ENCODE data around the gene PCSK5. TPM values are rescaled to one million over a fixed set of nuclear protein-coding genes. Genes with fewer than 3 reads are reported as not detected.

The PCSK5 gene
- polyA plus RNA-seq, 1 experiment = 0.74 TPM

DNA sequence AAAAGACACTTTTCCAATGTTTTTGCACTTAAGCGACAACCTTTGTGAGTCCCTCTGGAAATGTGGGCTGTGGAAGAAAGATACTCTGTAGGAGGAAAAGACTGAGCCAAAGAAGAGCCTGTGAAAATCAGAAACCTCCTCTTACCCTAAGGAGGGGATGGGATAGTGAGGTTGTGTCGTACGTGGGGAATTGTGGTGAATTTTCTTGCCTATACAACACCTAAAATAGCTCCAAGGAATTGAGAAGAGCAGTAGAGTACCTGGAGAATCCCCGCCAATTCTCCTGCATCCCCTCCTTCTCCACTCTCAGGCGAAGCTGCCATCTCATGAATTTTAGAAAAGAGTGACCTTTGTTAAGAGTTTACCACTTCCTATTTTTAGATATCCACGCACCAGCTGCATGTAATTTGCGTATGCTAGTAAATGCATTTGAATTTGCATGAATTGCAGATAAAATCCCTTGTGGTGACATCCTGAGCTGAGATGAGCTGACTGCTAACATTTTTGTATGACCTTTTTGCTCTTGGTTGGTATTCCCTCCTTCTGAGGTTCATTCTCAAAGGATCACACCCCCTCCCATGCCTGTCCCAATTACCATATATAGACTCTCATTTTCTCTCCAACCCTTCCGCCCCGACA, 147.2 kb downstream of the PCSK5 start:
- ChIA-PET POLR2A (no interaction called here), CTCF (no interaction called here)
- Histone ChIP-seq H3K4me3 (ENCODE audit: low read depth, low read length) (no peak overlapping the region), H3K36me3 (ENCODE audit: control insufficient read depth, insufficient read depth, low read length) (no peaks in the 10 kb centered on the region), H3K27me3 (ENCODE audit: control insufficient read depth, insufficient read depth, low read length) (no peaks in the 10 kb centered on the region)
- DNase-seq (ENCODE audit: low read depth) = no peak
- TF ChIP-seq, protein P1, sequence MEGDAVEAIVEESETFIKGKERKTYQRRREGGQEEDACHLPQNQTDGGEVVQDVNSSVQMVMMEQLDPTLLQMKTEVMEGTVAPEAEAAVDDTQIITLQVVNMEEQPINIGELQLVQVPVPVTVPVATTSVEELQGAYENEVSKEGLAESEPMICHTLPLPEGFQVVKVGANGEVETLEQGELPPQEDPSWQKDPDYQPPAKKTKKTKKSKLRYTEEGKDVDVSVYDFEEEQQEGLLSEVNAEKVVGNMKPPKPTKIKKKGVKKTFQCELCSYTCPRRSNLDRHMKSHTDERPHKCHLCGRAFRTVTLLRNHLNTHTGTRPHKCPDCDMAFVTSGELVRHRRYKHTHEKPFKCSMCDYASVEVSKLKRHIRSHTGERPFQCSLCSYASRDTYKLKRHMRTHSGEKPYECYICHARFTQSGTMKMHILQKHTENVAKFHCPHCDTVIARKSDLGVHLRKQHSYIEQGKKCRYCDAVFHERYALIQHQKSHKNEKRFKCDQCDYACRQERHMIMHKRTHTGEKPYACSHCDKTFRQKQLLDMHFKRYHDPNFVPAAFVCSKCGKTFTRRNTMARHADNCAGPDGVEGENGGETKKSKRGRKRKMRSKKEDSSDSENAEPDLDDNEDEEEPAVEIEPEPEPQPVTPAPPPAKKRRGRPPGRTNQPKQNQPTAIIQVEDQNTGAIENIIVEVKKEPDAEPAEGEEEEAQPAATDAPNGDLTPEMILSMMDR (IDR thresholded peaks at IDR 0.05; ENCODE audit: insufficient read depth, low read depth, low read length) = no peak

DNA sequence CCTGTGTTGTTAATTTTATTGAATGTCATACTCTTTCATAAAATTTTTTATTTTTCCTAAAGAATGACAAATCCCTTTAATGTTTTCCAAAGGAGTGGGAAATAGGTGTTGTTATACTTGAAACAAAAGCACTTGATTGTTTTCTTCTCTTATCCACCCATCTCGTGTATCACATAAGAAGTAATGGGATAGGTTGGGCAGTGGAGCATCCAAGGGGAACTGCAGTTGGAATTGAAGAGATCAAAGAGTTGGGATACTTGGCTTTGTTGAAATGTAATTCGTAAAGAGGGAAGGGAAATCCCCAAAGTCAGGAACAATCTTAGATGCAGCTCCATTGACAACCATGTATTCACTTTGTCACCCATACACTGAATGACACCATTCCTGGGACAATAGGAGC, 148.0 kb downstream of the PCSK5 start:
- H3K36me3 ChIP-seq (ENCODE audit: control insufficient read depth, insufficient read depth, low read length) = no peaks in the 10 kb centered on the region
- POLR2A ChIA-PET = no interaction called here
- CTCF ChIA-PET = no interaction called here
- H3K4me3 ChIP-seq (ENCODE audit: low read depth, low read length) = no peak overlapping the region
- TF ChIP-seq, protein P1 (IDR thresholded peaks at IDR 0.05; ENCODE audit: insufficient read depth, low read depth, low read length) = no peak
- H3K27me3 ChIP-seq (ENCODE audit: control insufficient read depth, insufficient read depth, low read length) = no peaks in the 10 kb centered on the region
- DNase-seq (ENCODE audit: low read depth) = no peak

DNA sequence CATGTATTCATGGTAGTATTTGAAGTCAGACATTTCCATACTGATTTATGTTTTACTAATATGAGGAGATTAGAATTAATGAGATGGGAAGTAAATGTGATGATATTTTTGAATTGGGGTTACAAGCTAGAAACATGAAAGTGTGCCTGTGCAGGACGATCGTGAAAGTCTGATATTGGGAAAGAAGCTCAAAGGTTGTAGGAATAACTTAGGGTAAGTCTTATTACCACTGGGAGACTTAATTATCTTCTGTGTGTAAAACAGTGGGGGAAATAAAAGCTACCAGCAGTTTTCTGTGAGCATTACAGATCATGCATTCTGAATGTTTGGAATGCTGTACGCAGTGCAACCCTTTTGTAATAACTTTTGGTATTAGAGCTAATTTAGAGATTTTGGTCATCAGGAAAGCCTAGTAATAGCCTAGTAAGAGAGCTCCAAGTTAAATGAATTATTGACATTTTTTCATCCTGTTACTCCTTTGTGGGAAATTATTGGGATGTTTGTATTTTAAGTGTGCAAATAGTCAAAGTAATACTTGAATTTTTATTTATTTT, 153.9 kb downstream of the PCSK5 start:
- Histone ChIP-seq H3K4me3 (ENCODE audit: low read depth, low read length) (no peak overlapping the region), H3K27me3 (ENCODE audit: control insufficient read depth, insufficient read depth, low read length) (no peaks in the 10 kb centered on the region), H3K36me3 (ENCODE audit: control insufficient read depth, insufficient read depth, low read length) (no peaks in the 10 kb centered on the region)
- ChIA-PET POLR2A (interaction anchor here (0.6 kb wide), 2 partner anchors 12 to 1086 kb away, joined by 3 read pairs; no protein-coding TSS in a partner anchor), CTCF (interaction anchor here (1.5 kb wide), 1 partner anchor 257 kb away, joined by 4 read pairs; no protein-coding TSS in a partner anchor)
- TF ChIP-seq, protein P1 (IDR thresholded peaks at IDR 0.05; ENCODE audit: insufficient read depth, low read depth, low read length) = no peak
- peak; percentile 32 for DNase-seq (ENCODE audit: low read depth)

DNA sequence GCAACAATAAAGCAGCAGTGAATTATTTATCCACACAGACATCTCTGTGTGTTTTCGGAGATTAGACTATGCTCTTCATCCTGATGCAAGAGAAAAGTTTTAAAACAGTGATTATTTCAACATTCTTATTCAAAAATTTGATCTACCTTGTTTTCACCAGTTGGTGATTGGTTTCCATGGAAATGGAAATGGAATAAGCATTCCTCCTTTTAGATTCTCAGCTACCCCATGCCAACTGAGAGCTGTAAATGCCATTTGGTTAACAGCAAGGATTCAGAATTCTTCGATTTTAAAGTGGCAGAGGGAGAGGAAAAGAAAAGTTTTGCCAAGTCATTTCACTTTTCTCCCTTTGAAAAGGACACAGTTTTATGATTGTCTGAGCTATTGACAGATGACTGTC, 154.7 kb downstream of the PCSK5 start:
- Histone ChIP-seq H3K4me3 (ENCODE audit: low read depth, low read length) (no peak overlapping the region), H3K27me3 (ENCODE audit: control insufficient read depth, insufficient read depth, low read length) (no peaks in the 10 kb centered on the region), H3K36me3 (ENCODE audit: control insufficient read depth, insufficient read depth, low read length) (no peaks in the 10 kb centered on the region)
- TF ChIP-seq, protein P1 (IDR thresholded peaks at IDR 0.05; ENCODE audit: insufficient read depth, low read depth, low read length) = no peak
- ChIA-PET CTCF (interaction anchor here (1.5 kb wide), 1 partner anchor 257 kb away, joined by 4 read pairs; no protein-coding TSS in a partner anchor), POLR2A (no interaction called here)
- no peak for DNase-seq (ENCODE audit: low read depth)

DNA sequence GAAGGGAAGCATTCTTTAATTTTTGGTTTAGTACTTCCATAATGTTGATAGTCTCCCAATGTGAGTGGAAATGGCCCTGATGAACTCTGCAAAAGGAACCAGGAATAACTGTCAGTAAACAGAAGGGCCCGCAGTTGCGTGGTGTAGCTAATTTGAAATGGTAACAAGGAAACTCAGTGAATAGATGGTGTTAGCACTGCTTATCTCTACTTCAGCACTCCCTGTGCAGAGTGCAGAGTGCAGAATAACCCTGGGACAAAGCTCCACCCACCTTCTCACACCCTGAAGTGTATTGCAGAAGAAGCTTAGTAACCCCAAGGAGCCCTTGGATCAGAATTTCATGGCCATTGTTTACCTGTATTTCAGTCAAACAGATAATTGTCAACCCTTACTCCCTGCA, 158.9 kb downstream of the PCSK5 start:
- H3K27me3 ChIP-seq (ENCODE audit: control insufficient read depth, insufficient read depth, low read length) = no peaks in the 10 kb centered on the region
- no peak for DNase-seq (ENCODE audit: low read depth)
- no peak overlapping the region for H3K4me3 ChIP-seq (ENCODE audit: low read depth, low read length)
- TF ChIP-seq, protein P1 (IDR thresholded peaks at IDR 0.05; ENCODE audit: insufficient read depth, low read depth, low read length) = no peak
- ChIA-PET POLR2A (no interaction called here), CTCF (no interaction called here)
- H3K36me3 ChIP-seq (ENCODE audit: control insufficient read depth, insufficient read depth, low read length) = no peaks in the 10 kb centered on the region
